HG02588 (cell line): ENCODE results near the gene ARMC12.

Experiments
- ATAC-seq: cut with Tn5 transposase; IDR thresholded peaks from one replicate; pipeline ENCODE4 v1.9.1; 2021; ENCODE audit warnings: mild to moderate bottlenecking, moderate library complexity; ENCODE audit not compliant: unreplicated experiment

The ARMC12 gene

GRCh38 chr6:35774116-35774794 is 37.4 kb downstream of the ARMC12 start:
- no peak for ATAC-seq

DNA sequence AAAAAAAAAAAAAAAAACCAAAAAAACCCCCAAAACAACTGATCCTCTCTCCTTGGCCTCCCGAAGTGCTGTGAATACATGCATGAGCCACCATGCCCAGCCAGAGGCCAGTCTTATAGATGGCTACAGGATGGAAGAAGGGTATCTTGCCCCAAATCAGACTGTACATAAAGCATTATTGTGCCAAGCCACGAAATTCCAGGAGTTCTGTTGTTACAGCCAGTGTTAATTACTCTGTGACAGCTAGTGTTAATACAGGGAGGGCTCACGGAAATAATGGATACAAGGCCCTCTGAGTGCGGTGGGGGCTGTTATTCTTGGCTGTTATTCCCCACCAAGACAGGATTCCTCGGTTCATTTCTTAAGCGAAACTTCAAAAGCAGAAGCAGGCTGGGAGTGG is 38.2 kb downstream of the ARMC12 start:
- ATAC-seq: no peak

GRCh38 chr6:35776364-35777215 is 39.8 kb downstream of the ARMC12 start, which contains the start of gene CLPSL2:
Gene CLPSL2, plus strand, starts transcription at chr6:35776598. Its CDS starts 21 bp downstream, at chr6:35776619.
- ATAC-seq: no peak

GRCh38 chr6:35777356-35778102 is 40.7 kb downstream of the ARMC12 start:
- no peak for ATAC-seq

GRCh38 chr6:35778437-35778836 is 41.6 kb downstream of the ARMC12 start:
- ATAC-seq: no peak

DNA sequence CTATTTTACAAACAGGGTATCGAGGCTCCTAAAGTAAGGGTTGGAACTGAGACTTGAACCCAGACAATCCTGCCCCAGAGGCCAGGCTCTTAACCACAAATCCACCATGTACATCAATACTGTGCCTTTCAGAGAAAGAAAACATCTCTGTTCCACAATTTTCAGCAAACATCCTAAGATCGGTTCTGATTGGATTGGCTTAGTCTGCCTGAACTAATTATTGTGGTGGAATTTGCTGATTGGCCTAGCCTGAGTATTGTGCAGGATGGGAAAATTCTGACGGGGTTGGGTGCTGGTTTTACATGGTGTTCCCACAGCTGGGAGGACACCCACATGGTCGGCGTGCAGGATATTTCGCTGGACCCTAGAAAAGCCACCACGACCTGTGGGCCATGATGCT is 43.9 kb downstream of the ARMC12 start, which contains the start of gene CLPSL1:
CLPSL1 (plus strand) TSS at position 301 of the 400 bp plus-strand sequence; CDS start at position 393, 92 bp downstream.
- ATAC-seq: no peak

DNA sequence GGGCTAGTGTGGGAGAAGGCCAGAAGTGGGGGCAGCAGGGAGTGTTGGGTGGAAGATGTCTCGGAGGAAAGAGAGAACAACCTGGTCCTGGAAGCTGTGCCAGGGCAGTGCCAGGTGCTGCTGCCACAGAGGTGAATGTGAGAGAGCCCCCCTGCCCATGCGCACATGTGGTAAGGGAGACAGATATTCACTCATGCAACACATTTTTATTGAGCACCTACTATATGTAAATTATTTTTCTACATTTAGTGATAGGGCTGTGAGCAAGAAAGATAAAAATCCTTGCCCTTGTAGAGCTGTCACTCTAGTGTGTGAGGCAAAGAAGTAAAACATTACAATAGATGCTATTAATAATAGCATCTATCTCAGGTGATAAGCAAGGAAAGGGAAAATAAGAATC is 44.5 kb downstream of the ARMC12 start:
- ATAC-seq: no peak

DNA sequence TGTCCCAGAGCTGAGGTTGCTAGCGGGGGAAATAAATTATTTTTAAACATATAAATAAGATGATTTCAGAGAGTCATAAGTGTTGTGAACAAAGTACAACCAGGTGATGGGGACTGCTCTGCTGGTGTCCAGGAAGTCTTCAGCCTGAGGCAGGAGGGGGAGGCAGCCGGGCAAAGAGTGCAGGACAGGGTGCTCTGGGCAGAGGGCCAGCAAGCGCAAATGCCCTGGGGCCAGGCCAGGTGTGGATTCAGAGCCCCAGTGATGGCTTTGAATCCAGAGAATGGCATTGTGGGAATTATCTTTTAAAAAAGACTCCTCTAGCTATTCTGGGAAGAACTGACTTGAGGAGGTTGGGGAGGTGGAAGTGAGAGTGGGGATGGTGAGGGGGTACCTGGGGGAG is 45.6 kb downstream of the ARMC12 start:
- ATAC-seq: no peak

DNA sequence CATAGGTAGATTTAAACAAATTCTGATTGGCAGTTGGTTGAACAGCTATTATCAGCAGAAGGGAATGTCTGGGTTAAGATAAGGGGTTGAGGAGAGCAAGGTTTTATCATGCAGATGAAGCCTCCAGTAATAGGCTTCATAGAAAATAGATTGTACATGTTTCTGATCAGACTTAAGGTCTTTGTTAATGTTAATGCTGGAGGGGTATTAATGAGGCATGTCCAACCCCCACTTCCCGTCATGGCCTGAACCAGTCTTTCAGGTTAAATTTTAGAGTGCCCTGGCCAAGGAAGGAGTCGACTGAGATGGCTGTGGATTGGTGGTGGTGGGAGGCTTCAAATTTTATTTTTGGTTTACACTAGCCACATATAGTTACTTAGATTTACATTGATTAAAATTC is 47.4 kb downstream of the ARMC12 start:
- ATAC-seq: no peak

- no peak for ATAC-seq
Measured at GRCh38 chr6:35786272-35786671, 49.4 kb downstream of the ARMC12 start.

GRCh38 chr6:35786810-35787209 is 50.0 kb downstream of the ARMC12 start:
- ATAC-seq: no peak

DNA sequence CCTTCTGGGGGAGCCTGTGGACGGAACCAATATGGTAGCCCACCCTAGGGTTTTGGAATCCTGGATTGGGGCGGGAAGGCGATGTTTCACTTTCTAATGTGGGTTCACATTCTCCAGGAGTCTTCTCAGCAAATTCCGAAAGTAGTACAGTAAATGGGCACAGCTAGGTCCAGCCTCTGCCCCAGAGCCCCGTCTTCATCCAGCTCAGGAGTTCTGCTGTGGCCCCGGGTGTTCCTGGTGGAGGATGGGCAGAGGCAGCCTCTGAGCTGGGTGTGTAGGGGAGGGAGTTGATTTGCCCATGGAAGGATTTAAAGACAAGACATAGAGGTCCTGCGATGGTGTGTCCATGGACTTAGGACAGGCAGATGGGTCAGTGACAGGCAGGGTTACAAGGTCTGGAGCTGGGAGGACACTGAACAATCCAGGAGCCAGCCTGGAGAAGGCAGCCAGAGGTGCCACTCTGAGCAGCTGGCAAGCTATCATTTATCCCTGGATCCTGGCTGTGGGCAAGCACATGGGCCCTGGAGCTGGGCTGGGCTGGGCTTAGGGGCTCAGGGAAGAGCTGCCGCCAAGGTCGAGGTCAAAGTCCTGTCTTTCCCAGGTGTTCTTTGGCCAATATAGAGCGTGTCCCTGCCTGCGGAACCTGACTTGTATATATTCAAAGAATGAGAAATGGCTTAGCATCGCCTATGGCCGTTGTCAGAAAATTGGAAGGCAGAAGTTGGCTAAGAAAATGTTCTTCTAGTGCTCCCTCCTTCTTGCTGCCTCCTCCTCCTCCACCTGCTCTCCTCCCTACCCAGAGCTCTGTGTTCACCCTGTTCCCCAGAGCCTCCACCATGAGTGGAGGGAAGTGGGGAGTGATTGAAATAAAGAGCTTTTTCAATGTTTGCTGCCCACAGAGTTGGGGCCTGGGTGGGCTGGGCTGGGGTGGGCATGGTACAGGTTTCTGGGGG is 50.7 kb downstream of the ARMC12 start:
- no peak for ATAC-seq

DNA sequence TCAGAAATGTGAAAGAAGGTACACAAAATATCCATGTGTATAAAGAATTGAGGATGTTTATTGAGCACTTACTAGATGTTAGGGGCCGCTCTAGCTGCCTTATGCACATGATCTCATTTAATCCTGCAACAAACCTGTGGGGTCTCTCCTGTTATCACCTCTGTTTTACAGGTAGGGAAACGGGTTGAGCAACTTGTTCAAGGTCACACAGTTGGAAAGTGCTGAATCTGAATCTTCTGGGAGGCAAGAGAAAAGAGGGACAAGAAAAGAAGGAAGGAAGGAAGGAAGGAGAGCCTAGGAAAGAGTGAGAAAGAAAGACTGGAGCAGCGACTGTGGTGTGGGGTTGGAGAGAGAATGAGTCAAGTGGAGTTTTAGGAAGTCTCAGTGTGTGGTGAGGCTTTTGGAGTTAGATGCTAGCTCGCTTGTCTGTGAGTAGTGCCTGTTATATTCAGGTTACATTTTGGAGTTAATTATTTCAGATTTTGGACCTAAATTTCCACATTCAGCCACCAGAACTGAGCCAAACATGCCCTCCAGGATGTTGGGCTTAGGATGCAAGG is 51.7 kb downstream of the ARMC12 start:
- no peak for ATAC-seq

DNA sequence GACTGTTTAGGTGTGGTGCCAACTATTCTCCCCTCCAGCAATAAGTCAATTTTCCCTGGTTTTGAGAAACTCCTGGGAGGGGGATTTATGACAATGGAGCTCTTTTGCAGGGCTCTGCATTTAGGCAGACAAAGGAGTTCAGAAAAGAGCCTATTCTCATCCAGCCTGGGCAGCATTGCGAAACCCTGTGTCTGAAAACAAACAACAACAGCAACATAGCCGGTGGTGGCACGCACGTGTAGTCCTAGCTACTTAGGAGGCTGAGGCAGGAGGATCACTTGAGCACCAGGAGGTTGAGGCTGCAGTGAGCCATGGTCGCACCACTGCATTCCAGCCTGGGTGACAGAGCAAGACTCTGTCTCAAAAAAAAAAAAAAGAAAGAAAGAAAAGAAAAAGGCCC is 53.9 kb downstream of the ARMC12 start:
- no peak for ATAC-seq

- ATAC-seq: no peak
Measured at GRCh38 chr6:35794536-35795452, 58.0 kb downstream of the ARMC12 start.

DNA sequence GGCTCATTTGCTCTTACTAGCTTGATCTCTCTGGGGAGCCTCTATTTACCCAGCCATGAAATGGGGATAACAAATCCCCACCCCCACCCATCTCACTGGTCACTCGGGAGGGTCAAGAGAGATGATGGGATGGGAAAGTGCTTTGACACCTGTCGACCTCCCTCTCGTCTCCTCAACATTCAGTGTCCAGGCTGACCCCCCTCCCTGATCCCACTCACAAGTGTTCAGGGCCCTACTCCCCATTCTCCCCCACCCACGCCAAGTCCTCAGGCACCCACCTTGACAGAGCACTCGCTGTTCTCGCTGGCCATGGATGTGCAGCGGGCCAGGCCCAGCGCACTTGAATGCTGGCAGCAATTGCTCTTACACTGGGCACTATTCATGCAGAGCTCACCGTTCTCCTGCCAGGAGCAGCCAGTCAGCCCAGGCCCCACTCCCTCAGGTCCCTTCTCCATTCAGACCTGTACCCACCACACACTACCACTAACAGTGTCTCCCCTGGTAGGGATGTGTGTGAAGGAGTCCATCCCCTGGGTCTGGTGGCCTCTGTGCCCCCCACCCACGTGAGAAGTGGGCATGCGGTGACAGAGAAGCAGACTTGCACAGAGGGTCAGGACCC is 58.7 kb downstream of the ARMC12 start:
- ATAC-seq: no peak

GRCh38 chr6:35796236-35796635 is 59.4 kb downstream of the ARMC12 start:
- ATAC-seq: no peak

GRCh38 chr6:35797837-35798526 is 61.1 kb downstream of the ARMC12 start:
- ATAC-seq: no peak
